Fibroblast of upper back skin (primary cell): ENCODE results near the gene BIK.

Source experiments
- DNase-seq: peaks from one replicate; pipeline ENCODE4 v3.0.0-alpha.2; 2013

The BIK gene

GRCh38 chr22:43106302-43106701, 4.2 kb upstream of the BIK start:
- DNase-seq: no peak

GRCh38 chr22:43109511-43109910, 1.0 kb upstream of the BIK start:
- no peak for DNase-seq

- no peak for DNase-seq
Observed at GRCh38 chr22:43109921-43110443, 568 bp upstream of the BIK start.

DNA sequence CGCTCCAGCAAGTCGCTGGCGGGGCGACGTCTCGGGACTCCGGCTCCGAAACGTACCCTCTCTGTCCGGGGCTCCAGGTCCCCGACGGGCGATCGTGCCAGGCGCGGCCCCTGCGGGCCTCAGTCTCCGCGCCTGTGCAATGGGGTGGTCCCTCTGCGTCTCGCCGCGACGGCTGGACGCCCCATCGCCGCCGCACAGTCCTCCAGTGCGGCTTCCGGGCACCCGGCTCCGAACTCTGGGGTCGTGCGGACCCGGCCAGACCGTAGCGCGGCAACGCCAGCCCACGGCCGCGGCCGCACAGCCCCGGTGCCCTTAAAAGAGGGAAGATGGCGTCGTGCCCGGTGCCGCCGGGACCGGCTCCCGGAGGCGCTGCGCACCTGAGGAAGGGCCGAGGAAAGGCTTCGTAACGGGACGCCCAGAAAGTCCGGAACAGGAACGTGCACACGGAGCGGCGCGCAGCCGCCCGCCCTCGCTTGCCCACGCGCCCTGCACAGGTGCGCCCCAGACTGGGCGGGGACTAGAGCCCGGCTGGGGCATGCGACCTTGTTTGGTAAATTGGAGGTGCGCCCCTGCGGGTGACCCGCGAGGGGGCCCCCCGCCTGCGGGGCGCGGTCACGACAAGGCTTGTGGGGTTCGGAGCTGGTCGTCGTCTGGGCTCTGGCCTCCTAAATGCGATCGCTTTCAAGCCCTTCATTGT, 525 bp downstream of the BIK start:
- DNase-seq: no peak

- no peak for DNase-seq
Observed at GRCh38 chr22:43113526-43114251, 3.1 kb downstream of the BIK start.

DNA sequence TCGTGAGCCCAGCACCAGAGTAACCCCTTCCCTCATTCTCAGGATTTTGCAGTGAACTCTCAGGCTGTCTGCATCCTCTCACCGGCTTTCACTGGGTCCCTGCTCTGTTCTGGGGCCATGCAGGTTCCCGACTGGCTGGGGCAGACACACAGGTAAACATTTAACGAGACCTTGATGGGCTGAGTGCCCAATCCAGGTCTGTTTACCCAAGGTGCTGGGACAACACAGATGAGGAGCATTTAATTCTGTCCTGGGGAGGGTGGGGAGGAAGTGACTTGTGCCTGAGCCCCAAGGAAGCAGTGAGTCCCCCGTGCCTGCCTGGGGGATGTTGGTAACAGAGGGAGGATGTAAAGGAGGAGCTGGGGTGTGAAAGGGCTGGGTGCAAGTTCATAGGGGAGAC, 4.4 kb downstream of the BIK start:
- DNase-seq: no peak

DNA sequence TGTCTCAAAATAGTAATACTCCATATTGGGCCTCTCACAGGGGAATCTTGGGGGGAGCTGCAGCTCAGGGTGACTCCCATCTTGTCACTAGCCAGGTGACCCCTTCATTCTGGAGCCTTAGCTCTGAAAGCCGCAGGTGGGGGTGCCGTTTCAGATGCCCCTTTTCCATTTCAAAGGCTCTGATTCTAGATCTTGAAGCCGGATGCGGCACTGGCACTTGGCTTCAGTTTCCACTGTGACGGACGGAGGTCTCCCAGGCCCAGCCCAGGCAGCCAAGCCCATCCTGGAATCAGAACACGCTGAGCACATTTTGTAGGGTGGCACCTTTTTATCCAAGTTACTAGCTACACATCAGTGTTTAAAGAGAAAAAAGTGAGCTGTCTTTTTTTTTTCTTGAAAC, 6.4 kb downstream of the BIK start:
- DNase-seq: no peak

GRCh38 chr22:43118024-43118849, 7.7 kb downstream of the BIK start:
- DNase-seq: no peak

DNA sequence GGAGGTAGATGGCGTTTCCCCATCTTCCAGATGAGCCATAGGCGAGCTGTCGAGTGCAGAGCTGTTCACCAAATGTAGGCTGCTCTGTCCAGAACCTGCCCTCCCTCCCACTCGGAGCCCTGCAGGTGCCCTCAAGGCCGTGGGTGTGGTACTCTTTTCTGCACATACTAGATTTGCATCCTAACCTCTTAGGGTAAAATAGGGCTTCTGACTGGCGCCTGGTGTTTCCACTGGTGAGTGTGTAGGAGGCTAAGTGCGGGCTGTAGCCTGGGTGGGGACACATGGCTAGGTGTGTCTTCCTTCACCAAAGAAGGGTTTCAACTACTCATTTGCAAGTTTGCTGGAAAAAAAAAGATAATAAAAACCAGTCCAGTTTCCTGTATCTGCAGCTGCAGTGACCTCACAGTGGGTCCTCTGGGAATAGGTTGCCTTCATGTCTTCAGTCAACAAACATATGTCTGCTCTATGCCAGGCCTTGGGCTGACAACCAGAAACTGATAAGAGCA, 8.5 kb downstream of the BIK start:
- no peak for DNase-seq

GRCh38 chr22:43126501-43127165, 16.1 kb downstream of the BIK start:
- DNase-seq: peak; percentile 75

- DNase-seq: no peak
Observed at GRCh38 chr22:43127166-43127908, 16.8 kb downstream of the BIK start.

DNA sequence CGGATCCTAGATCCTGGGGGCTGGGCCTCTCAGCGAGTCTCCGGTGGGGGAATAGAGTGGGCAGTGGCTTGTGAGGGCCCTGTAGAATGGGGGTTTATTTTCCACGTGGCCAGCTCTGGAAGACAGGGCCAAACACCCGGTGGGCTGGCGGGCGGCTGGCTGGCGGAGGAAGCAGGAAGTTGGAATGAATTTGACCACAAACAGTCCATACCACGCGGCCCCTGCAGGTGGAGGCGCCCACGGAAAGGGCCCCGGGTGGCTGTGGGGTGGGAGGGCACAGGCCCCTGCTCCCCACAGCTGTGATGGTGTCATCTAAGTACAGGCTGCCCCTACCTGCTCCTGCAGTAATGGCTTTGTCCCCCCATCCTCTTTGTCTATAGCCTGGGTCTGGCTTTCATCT, 17.6 kb downstream of the BIK start:
- no peak for DNase-seq

DNA sequence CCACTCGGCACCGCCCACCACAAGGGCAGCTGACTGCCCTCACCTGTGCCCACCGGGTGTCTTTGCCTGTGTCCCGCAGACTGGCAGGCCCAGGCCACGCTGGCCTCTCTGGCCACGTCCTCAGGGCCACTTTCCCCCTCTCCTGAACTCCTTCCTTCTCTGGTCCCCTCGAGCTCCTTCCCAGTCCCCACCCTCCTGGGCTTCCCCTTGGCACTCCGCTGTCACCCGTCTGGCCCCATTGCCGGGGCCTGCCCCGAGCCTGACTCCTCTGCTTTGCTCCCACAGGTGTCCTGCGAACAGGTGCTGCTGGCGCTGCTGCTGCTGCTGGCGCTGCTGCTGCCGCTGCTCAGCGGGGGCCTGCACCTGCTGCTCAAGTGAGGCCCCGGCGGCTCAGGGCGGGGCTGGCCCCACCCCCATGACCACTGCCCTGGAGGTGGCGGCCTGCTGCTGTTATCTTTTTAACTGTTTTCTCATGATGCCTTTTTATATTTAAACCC, 18.4 kb downstream of the BIK start:
- DNase-seq: no peak

DNA sequence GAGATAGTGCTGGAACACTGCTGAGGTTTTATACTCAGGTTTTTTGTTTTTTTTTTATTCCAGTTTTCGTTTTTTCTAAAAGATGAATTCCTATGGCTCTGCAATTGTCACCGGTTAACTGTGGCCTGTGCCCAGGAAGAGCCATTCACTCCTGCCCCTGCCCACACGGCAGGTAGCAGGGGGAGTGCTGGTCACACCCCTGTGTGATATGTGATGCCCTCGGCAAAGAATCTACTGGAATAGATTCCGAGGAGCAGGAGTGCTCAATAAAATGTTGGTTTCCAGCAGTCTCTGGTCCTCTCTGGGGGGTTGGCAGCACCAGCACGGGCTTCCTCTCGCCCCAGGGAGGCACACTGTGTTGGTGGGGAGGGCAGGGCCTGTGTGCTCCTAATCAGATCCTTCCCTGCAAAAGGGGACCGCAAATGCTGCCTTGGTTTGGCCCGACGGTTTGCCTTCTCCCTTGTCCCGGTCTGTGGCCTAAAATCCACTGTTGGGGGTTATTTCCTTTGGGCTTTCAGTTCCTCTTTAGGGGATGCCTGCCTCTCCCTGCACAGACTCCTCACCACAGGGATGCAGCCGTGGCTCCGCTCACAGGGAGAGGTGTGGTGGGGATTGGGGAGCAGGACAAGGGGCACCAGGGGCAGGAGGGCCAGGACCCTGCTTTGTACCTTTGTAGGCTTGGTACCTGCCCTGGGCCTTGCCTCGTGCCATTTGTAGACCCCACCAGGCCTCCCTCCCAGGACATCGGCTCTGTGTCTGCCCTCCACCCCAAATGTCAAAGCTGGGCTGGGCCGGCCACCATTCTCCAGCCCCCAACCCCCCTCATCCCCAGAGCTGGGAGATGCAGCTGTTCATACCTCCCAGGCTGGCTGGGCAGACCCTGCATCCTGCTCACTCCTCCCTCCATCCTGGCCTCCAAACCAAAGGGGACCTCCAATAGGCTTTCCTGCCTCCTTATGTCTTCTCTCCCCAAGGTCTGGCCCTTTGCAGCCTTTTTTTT, 19.2 kb downstream of the BIK start:
- no peak for DNase-seq

DNA sequence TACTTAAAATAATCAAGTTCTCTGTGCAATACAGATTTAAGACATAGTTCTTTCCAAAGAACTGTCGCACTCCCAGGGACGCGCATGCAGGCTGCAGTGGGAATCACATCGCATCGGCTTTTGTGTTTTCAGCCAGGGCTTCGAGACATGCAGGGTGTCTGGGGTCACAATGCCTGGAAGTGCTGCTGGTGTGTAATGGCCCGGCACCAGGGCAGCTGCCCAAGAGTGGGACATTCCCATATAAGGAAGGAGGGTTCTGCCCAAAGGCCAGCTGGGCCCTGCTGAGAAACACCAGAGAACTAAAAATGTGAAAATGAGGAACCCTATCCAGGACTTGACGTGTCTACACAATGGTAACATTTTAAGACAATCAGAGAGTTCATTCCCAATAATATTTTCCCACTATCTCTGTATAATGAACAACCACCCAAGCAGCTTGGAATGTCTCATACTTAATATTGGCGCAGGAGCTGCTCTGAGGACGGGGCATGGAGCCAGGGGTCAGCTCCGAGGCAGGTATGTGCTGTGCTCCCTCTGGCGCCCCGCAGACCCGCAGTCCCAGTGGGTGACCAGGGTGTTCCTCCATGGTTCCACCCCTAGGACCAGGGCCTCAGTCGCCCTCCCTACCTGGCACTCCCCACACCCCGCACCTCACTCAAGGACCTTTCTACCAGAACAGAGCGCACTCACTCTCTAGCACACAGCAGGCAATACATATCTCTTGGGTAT, 21.4 kb downstream of the BIK start:
- DNase-seq: no peak

- no peak for DNase-seq
Observed at GRCh38 chr22:43133401-43133800, 22.9 kb downstream of the BIK start.

- no peak for DNase-seq
Observed at GRCh38 chr22:43134553-43134952, 24.0 kb downstream of the BIK start.

DNA sequence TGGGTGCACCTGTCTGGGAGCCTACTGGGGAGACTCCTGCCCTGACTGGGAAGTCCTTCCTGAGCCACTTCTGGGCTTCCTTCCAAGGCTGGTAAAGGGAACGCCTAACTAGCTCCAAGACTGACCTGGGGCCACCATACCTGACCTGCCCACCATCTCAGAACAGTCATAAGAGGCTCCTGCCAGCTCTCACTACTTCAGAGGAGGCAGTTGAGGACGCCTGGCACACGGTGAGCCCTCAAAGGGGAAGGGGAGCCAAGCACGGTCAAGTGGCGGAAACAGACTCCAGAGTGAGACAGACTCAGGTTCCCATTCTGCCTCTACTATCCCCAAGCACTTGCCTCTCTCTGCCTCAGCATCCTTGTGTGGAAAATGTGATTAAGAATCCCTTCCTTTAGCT, 25.0 kb downstream of the BIK start:
- DNase-seq: no peak

DNA sequence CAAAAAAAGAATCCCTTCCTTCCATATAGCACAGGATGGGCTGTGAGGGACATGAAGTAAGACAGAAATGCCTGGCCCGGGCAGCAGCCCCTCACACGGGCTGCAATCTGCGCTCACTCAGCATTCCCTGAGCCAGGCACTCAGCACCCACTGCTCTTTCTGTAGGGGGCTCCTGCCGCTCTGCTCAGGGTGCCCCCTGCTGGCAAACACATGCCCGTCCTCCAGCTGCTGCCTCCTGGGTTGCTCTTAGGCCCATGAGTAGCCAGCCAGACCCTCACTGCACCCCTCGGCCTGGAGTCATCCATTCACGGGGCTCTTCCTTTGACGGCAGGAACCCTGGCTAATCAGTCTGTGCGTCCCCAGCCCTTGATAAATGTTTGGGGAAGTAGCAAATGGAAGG, 25.7 kb downstream of the BIK start:
- DNase-seq: no peak

DNA sequence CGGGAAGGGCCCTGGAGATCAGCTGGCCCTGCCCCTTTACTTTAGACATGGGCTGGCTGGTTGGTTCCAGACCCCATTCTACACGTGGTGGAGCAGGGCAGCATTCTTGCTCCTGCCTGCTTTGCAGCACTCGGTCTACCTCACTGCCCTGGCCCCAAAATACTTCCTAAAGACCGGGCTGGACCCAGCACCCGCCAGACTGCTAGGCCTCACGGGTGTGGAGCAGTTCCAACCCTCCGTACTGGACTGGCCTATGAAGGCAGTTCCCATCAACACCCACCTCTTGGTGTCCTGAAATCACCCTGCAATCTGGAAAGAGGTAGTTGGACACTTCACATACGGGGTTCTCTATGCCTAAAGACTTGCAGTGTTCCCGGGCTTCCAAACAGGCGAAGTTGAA, 26.3 kb downstream of the BIK start:
- no peak for DNase-seq
